ELR (cell line): ENCODE results near the gene RNF169.

Experiments used
- DNase-seq: peaks from one replicate; pipeline ENCODE4 v3.0.0-alpha.2; 2015; ENCODE audit warnings: low read depth

RNF169 gene

DNA sequence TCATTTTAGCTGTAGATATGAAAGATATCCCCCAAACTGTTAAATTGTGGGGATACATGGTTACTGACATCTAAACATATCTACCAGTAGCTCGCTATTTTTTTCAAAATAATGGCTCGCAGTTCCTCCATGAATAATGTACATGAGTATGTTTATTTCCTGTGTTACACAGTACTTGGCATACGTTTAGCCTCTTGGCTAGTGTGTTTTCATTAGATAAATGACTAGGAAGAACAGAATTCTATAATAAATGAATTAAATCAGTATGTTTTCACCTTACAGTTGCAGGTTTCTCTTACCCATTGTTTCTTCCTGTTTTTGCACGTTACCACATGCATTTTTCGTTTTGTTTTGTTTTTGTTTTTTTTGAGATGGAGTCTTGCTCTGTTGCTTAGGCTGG, 21.8 kb downstream of the RNF169 start:
- no peak for DNase-seq

GRCh38 chr11:74771139-74771538, 22.5 kb downstream of the RNF169 start:
- no peak for DNase-seq

DNA sequence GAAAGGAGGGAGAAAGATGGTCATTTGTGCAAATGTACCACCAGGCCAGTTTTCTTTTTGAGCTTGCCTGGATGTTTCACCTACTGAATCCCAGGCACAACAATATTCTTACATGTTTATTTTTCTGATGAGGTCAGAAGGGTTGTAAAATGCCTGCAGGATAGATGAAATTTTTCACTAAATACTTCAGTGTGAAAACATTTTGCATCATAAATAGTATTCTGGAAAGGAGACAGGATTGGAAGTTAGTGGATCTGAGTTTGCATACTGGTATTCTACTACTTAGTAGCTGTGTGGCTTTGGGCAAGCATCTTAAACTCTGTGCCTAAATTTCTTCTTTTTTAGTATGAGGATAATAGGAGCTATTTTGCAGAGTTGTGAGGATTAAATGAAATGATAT, 24.8 kb downstream of the RNF169 start:
- DNase-seq = peak; percentile 13

GRCh38 chr11:74775762-74776161, 27.1 kb downstream of the RNF169 start:
- DNase-seq = no peak

DNA sequence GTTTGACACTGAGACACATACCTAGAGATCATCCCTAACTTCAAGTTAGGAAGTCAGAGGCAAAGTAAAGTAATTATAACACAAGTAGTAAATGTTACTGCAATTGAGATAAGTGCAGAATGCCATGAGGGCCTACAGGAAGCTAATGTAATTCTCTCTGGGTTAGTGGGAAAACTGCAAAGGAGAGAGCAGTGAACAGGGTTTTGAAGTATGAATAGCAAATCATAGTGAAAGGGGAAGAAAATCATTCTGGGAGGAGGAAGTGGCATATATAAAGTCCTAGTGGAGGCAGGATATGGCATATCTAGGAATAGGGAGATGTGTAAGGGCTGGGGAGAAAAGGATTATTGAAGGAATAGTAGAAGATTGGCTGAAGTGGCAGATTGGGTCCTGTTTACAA, 27.9 kb downstream of the RNF169 start:
- DNase-seq = no peak

- no peak for DNase-seq
Measured at GRCh38 chr11:74777038-74777437, 28.4 kb downstream of the RNF169 start.

DNA sequence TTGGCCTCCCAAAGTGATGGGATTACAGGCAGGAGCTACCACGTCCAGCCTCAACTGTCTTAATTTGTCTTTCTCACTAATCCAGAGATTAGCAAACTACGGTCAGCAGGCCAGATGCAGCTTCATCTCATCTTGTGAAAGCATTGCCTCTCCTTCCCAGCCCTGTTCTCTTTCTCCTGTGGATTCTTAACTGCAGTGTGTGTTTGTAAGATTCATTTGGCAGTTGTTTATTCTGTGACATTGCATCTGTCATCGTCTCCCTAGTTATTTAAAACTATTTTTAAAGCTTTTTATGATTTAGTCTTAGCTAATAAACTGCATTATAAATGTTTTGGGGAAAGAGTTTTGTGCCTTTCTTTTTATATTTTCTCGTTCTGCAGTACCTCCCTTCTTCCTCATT, 29.2 kb downstream of the RNF169 start:
- DNase-seq = no peak

DNA sequence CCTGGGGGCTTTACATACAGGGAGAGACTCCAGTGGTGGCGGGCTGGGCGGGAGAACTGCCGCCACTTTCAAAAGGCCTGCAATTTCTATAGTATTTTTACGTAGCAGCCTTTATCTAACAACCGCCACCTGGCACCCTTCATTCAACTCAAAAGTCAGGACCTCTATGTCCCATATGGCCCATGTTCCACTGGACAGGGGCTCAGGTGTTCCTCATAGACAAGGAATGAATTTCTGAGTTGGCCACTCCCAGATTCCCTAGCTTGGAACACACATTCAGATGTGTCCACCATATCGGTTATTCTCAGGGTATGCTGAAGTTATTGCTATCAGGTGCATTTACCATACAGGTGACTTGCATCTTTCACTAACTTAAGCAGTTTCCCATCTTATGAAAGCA, 29.9 kb downstream of the RNF169 start:
- DNase-seq = no peak

DNA sequence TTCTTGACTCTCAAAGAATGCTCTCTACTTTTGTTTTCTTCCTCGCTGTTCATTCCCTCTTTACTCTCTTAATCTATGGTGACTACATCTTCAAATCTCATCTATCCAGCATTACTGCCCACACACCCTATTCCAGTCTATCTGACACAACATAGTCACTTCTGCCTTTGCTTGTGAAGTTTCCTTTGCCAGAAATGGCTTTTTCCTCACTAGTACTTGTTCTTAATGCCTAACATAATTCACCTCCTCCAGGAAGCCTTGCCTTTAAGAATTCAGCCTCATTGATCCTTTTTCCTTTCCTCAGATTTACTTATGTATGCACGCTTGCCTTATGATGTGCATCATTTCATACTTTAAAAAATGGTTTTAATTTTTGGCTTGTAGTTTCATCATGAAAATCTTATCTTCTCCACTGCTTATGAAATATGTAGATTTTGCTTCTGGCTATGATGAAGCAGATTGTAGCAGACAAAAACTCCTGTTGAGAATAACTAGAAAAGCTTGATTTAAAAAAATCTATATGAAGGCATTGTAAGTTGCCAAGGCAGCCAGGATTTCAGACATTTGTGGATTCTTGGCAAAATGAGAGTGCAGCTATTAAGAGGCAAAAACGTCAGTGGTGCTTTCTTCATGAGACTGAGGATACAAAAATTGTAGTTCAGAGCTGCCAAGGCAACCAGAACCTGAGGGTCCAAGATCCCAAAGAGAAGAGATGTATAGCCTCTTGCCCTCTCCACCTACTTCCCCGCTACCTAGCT, 31.8 kb downstream of the RNF169 start:
- DNase-seq = no peak

DNA sequence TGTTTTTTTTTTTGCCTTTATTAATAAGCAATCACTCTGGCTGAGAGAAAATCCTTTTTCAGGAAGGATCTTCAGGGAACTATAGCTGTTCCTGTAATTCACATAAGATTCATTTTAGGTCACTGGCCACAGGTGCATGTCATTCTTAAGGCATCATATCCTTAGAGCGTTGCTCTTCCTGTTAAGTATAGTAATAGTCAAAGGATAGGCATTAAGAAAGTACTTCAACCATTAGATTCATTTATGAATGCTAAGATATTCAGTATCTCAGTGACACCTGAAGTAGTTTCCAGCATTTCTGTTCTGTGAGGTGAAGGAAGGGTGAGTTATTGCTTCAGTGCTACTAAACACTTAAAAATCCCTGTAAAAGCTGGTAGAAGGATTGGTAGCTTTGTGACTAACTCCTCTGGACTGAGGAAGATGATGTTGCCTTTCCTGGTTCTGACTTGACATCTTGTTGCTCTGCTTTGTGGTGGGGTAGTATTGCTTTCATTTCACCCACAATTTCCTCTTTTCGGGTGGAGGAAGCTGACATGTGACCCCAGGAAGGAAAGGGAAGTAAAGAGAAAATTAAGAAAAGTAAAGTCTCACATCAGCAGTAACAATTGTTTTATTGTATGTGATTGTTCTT, 34.7 kb downstream of the RNF169 start:
- peak; percentile 89 for DNase-seq

GRCh38 chr11:74784234-74784633, 35.6 kb downstream of the RNF169 start:
- no peak for DNase-seq

DNA sequence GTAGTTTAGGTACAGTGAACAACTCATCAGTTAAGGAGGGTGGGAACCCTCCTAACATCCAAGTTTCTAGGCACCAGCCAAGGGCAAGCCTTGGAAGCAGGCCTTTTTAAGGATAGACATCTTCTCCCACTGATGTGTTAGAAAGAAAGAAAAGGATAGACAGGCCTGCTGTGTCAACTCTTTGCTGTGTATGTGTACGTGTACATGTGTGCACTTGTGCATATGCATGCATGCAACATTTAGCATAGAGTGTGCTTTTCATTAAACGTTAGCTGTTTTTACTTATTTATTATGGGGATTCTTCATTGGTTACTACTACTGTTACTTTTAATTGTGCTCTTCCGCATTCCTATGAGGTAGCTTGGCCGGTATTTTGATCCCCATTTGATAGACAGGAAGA, 36.1 kb downstream of the RNF169 start:
- DNase-seq = no peak

- DNase-seq = no peak
Measured at GRCh38 chr11:74786574-74786973, 37.9 kb downstream of the RNF169 start.

GRCh38 chr11:74791333-74792100, 42.9 kb downstream of the RNF169 start:
- DNase-seq = no peak

DNA sequence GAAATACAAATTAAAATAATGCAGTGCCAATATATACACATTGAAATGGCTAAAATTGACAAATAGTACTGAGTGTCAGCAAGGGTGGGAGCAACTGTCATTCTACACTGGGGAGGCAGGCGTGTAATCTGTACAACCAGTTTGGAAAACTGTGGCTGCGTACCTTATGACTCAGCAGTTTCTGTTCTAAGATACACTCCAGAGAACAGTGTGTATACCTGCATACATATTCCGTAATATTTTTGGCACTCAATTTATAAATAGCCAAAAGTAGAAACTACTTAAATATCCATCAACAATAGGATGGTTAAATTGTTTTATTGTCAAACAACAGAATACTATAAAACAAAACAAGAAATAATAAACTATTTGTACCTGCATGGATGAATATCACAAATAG, 57.6 kb downstream of the RNF169 start:
- no peak for DNase-seq

DNA sequence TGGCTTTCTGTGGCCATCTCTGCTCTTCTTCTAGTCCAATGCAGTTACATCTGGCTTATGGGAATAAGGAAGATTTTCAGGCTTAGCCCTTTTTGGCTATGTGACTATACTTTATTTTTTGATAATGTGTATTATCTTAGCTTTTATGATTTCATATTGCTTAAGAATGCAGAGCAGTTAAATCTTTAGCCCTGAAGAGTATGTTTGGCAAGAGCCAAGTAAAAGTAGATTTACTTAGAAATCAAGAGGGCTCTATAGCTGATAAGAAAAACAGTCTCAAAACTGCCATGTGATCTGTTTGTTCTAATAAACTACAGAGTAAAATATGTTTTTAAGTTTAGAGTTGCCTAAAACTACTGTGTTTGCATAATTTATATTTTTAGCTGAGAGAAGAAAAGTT, 61.2 kb downstream of the RNF169 start:
- DNase-seq = no peak

DNA sequence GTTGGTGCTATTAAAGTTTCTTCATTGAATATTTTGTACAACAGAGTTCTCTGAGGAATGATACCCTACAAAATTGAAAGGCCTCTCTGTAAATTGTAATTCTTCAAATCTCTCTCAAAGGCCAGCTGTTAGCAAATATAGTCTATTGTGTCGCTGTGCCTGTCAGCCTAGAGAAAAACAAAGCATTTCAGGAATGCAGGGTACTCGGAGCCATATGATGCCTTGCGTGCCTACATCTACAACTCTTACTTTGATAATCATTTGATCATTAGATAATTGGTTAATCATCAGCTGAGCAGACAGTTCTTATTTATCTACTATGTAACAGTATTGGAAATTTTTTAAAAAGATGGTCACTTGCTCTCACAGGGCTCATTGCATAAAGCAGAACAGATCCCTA, 67.3 kb downstream of the RNF169 start:
- DNase-seq = no peak

DNA sequence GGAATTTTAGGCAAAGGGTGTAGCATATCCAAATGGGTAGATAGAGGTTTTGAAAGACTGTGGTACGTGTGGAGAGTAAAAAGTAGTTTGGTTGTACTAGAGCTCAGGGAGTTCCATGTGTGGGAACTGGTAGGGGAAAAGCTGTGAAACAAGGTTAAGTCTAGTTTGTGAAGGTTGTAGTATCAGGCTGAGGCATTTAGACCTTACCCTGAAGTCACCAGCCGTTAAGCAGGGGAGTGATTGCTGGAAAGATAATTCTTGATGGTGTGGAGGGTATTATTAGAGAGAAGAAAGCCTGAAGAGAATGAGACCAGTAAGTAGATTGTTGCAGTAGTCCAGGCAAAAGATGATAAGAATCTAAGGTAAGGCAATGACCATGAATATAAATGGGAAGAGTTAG, 68.0 kb downstream of the RNF169 start:
- no peak for DNase-seq

- no peak for DNase-seq
Measured at GRCh38 chr11:74818283-74818946, 69.8 kb downstream of the RNF169 start.

DNA sequence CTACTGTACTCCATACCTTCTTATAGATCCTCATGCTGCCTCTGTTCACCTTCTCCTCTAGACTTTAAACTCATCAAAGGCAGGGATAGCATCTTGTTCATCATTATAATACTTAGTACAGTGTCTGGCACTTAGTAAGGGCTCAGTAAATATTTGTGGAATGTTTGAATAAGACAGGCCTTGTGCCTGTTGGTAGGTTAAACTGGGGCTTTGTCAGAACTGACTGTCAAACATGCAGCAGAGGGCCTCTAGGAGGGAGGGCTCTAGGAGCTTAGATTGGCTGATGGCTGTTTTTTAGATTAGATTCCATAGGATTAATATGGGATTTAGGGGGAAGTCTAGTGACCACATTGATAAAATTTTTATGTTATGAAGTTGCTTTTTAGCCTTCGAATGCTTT, 70.8 kb downstream of the RNF169 start:
- DNase-seq = peak; percentile 34

GRCh38 chr11:74820763-74821162, 72.1 kb downstream of the RNF169 start:
- DNase-seq = peak; percentile 90

DNA sequence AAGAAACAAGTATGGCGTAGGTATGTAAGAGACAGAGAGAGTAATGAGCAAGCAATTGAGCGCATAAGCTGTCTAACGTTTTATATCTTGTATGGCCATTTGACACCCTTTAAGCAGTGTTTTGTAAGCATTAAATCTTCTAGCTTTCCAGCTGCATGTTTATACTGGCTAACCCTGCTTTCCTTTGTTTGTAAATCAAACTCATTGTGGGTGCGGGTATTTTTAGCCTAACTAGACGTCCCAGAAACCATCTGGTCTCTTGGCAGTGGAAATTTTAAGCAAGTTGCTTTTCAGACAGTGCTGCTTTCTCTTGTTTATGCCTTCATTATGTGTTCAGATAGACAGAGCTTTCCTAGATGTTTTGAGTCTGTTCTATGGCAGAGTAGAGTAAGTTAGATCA, 73.5 kb downstream of the RNF169 start:
- DNase-seq = no peak
